GM21360 (cell line): ENCODE data around the gene SMIM36.
"Not testable (repeated sequence)": the region's sequence is repeated elsewhere in the genome, so short reads cannot be mapped to it uniquely, and the experiment has no call there.

ENCODE experiments used
- ATAC-seq: cut with Tn5 transposase; IDR thresholded peaks from one replicate; pipeline ENCODE4 v1.9.1; 2021; ENCODE audit warnings: mild to moderate bottlenecking, moderate library complexity; ENCODE audit not compliant: unreplicated experiment

Gene SMIM36

DNA sequence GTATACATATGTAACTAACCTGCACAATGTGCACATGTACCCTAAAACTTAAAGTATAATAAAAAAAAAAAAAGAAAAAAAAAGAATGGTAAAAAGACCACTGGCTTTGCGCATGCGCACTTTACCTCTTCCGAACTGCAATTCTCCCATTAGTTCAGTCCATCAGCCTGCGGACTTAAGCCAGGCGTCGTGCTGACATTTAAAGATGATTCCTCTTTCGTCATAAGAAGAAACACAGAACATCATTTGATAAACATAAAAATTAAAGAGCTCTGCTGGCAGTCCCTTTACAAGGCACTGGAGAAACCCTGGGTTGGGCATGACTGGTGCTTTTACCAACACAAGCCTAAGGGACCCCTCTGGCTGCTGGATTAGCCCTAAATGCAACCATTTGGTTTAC, 3.6 kb downstream of the SMIM36 start:
- ATAC-seq = not testable (repeated sequence)

DNA sequence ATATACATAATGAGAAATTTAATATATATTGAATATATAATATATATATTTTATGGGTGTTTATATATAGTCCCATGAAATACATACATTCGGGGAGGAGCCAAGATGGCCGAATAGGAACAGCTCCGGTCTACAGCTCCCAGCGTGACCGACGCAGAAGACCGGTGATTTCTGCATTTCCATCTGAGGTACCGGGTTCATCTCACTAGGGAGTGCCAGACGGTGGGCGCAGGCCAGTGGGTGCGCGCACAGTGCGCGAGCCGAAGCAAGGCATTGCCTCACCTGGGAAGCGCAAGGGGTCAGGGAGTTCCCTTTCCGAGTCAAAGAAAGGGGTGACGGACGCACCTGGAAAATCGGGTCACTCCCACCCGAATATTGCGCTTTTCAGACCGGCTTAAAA, 9.6 kb downstream of the SMIM36 start:
- not testable (repeated sequence) for ATAC-seq

DNA sequence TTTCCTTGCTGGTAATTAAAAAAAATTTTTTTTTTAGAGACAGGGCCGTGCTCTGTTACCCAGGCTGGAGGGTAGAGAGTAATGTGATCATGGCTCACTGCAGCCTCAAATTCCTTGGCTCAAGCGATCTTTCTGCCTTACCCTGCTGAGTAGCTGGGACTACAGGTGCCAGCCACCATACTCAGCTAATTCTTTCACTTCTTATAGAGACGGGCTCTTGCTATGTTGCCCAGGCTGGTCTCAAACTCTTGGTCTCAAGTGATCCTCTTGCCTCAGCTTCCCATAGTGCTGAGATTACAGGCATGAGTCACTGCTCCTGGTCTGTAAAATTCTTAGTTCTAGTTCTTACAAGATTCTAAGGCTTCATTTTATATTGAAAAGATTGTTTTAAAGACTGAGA, 11.1 kb downstream of the SMIM36 start:
- ATAC-seq = no peak

DNA sequence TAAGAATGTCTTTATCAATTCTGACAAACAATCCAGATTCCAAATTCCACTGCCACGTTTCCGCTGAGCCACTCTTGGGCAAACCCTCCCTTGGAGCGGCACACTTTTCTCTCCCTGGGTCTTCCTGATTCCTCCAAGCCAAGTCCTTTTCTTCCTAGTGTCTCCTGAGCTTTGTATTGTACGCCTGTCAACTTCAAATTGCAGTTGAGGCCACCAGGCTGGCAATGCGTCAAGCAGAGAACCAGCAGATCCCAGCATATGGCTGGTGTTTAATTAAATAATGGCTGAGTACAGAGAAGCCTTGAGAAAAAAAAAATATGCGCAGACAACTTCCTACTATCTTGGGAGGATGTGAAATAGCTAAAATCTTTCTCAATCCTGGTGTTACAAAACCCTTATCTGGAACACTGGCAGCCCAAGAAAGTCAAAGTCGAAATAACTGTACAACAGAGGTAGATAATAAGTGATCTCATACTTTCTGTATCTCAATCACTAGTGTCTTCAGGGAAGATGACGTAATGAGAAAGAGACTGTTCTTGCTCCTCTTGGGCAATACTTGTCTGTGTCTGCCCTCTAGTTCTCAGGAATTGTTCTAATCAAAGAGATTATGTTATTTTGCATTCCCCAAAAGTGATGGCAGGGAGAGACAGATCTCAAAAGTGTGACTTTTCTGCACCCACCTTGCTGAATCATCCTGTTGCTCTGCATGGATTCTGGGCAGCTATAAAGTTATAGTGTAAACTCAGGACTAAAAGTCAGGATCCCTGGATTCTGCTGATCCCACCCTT, 15.0 kb downstream of the SMIM36 start:
- no peak for ATAC-seq

DNA sequence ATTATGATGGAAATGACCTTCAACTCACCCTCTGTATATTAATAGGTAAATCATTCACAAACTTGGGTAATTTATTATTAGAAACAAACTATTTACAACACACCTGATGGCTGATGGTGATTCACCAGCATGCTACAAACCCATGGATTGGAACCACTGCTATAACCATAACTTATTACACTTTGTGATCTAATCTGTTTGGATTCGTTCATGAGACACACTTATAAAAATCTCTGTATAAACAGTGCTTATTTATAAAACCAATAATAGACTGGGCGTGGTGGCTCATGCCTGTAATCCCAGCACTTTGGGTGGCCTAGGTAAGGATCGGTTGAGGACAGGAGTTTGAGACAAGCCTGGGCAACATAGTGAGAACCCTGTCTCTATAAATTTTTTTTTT, 16.0 kb downstream of the SMIM36 start:
- no peak for ATAC-seq

DNA sequence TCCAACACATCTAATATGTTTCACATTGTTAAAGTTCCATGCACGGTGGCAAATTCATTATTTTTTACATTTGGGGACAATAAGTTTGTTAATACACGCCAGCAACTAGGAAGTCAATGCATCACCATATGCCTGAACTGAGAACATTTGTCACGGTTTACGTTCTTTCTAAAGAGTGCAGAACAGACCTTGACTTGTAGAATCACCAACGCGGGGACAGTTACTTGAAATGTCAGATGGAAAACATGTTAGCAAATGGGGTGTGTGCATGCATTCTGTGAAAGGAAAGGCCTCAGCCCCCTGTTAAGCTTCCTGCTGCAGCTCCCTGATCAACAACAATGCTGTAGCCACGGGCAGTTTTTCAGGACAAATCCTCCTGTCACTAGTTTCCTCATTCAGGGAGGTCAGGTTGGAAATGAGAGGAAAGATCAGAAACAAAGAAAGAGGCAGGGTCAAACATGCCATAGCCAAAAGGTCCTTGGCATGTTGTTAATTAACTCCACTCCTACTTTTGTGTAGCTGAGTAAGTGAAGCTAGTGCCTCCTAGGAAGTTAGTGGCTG, 18.4 kb downstream of the SMIM36 start:
- ATAC-seq = no peak

DNA sequence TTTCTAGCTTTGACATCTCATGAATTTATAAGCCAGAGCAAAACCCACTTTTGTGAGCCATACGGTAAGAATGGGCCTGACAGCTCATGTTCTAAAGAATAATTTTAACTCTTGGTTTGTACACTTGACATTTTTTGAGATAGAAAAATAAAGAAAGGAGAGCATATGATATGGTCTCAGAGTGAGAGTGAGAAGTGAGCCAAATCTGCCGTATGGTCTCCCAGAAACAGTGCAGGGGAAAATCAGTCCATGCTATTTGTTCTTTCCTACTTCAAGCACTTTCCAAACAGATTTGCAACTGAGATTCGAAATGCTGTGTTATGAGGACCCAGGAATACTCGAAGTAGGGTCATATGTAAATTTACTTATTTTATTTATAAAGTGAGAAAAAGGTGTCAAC, 20.9 kb downstream of the SMIM36 start:
- ATAC-seq = no peak

DNA sequence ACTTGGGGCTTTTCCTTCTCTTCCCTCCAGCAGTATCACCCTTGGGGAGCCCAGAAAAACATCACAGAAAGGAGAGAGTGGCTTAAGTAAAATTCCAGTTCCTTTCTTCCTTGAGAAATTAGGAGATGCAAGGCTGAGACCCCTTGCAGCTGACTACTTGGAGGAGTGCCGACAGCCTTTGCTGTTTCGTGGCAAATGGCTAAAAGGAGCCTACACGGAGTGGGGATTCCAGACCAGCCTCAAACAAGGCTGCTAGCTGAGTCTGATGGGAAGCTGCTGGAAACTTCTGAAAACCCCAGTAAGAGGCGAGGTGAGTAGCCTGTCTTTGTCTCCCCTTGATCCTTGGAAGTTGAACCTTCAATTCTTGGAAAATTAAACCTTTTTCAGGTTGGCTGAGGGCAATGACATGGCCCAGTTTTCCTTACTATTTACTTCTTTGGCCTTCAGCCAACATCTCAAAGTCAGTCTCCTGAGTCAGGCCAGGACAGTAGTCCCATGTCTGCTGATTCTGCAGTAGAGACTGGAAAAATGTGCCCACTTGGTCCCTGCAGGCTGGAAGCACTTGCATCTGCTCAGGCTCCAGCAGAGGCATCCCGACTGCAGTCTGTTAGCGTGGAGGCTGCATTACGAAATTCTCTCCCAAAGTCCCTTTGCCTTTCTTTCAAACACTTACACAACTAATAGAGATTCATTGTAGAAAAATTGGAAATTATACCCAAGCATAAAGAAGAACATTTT, 23.4 kb downstream of the SMIM36 start:
- ATAC-seq = no peak

DNA sequence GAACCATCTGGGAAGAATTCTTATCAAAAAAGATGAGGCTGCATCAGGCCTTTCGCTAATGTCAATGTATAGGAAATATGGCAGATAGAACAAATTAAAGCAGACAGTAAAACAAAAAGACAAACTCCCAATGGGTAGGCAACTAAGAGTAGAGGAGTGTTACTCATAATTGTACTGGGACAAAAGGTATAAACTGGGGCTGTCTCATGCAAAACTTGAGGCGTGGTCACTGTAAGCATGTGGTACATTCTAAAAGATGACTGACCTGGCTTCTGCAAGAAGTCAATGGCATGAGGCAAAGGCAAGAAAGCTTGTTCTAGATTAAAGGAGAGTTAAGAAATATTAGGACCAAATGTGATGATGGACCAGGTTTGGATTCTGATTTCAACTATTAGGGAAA, 26.7 kb downstream of the SMIM36 start:
- ATAC-seq = no peak

DNA sequence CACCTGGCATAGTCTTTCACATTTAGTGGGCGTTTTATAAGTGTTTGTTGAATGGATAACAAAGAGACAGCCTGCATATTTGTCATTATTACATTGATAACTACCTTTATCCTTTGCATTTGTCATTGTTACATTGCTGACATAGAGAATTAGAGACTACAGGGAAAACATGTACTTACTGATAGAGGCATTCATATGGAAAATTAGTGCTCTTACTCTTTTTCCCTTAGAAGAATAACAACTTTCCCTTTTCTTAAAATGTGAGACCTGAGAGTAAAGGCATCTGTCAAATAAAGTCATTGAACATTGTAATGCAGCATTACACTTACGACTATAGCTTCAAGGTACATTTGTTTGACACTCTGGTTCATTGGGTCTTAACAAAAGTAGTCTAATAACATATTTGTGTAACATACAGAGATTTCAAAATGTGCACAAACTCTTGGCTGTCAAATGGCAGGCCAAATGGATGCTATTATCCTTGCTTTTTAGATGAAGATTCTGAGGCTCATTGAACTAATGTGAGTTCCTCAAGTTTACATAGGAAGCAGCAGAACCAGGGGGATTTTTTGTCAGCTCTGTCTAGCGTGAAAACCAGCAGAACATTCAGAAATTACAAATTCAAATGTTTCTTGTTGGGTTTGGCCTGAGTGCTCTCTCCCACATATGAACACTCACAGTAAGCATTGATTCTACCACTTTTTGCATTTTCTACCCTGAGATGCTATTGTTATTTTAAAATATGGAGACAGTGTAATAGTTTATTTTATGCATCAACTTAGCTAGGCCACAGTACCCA, 28.5 kb downstream of the SMIM36 start:
- no peak for ATAC-seq

DNA sequence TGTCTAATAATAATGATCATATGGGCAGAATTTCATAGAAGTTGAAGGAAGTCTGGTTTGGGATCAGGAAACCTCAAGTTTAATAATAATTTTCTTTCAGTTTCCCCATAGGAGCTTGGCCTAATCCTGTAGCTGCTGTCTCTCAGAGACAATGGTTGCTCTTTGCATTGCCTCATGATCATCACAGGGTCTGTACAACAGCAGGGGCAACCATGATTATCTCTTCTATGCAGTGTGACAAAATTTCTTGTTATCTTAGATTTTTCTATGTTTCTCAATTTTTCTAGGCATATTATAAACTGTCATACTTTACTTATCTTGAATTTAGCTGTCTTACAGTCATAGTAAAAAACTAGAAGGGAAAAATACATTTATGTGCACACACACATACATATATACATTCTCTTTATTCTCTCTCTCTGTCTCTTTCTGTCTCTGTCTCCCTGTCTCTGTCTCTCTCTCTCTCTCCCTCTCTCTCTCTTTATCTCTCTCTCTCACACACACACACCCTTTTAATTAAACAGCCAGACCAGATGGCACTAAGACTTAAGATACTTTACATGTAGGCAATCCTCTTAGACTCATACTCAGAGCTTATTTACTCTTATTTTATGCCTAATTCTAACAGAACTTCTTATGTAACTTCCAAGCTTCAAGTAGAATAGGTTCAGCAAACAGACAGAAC, 30.5 kb downstream of the SMIM36 start:
- no peak for ATAC-seq

DNA sequence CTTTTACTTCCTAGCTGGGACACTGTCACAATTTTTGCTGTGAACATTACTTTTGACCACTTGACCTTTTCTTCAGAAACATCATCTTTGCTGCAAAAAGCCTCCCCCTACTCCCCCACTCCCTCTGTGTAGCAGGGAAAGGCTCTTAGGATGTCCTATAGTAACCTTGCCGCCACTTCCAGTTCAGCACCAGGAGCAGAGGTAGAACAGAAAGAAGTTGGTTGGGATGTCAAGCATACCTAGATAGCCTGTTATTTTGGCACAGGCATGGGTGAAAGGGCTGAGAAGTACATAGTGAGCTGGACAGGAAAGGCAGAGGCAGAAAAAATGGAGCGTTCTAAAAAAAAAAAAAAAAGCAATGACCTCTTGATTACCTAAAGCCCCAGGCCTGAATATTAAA, 31.3 kb downstream of the SMIM36 start:
- no peak for ATAC-seq

DNA sequence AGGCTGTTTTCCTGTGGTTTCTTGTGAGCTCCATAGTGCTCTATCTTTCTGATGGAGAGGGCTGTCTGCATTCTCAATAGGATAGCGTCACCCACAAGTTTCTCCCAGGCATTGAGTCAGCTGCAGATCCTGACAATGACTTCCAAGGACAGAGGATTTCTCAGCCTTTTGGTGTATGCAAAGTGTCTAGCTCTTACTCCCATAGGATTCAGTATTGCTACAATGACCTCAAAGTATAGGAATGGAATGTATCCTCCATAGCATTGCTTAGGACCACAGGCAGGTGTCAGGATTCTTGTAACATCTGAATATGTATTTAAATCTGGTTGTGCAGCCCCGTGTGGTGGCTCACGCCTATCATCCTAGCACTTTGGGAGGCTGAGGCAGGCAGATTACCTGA, 32.3 kb downstream of the SMIM36 start:
- ATAC-seq = no peak

DNA sequence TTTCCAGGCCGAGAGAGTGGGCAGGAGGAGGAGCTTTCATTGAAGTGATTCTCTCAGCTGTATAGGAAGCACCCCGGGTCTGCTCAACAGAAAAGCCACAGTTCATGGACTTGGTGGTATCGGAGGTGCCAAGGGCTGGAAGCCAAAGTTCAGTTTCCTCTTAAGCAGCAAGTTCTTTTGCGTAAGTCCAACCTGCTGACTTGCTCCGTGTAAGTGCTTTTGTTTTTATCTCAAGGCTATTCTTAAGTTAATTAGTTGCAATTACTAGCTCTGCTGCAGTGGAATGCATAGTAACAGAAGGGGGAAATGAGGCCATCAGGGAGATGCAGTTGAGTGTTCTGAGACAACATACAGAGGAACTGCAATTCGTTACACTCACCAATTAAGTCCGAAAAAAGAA, 44.6 kb downstream of the SMIM36 start:
- ATAC-seq = no peak

DNA sequence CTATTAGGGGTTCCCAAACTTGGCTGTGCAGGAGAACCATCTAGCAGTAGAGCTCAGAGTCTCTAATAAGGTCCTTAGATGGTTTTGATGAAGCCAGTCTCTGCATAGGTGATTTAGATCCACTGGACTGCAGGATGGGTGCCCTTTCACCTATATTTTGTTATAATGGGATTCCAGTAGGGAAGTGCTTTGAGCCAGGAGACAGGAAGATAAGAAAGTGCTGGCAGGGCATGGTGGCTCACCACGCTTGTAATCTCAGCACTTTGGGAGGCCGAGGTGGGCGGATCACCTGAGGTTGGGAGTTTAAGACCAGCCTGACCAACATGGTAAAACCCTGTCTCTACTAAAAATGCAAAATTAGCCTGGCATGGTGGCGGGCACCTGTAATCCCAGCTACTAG, 45.5 kb downstream of the SMIM36 start:
- not testable (repeated sequence) for ATAC-seq

DNA sequence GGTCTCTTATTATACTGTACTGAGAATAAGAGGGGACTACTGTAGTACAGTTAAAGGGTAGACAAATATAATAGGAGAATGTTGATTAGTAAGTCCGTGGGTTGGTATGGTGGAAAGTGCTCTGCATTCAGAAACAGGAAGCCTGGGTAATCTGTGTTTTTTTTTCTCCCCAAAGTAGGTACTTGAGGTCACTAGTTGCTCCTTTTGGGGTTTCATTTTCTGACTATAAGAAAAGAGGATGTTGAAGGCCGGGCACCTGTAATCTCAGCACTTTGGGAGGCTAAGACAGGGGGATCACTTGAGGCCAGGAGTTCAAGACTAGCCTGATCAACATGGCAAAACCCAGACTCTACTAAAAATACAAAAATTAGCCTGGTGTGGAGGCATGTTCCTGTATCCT, 47.7 kb downstream of the SMIM36 start:
- peak; percentile 64 for ATAC-seq

DNA sequence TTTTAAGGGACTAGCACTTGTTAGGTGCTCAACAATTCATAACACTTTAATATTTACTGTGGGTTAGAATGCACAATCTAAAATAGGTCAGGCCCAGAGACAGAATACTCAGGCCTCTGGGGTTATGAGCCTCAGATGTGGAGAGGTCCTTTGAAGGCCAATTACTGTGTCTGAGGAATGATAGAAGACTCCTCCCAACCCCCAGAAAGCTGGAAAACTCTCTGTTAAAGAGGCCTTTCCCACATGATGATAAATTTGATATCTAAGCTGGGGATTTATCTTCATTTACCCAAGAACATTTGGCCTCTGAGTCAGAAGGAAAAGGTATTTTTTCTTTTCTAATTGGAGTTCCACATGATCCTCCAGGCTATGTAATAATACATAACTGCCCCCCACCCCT, 48.5 kb downstream of the SMIM36 start:
- ATAC-seq = no peak

DNA sequence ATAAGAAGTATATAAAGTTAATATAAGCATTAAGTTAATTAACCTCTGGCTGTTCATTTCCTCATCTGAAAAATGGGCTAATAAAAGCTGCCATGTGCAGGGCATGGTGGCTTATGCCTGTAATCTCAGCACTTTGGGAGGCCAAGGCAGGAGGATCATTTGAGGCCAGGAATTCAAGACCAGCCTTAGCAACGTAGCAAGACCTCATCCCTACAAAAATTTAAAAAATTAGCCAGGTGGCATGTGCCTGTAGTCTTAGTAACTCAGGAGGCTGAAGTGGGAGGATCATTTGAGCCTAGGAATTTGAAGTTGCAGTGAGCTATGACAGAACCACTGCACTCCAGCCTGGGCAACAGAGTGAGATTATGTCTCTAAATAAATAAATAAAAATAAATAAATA, 49.0 kb downstream of the SMIM36 start:
- no peak for ATAC-seq

DNA sequence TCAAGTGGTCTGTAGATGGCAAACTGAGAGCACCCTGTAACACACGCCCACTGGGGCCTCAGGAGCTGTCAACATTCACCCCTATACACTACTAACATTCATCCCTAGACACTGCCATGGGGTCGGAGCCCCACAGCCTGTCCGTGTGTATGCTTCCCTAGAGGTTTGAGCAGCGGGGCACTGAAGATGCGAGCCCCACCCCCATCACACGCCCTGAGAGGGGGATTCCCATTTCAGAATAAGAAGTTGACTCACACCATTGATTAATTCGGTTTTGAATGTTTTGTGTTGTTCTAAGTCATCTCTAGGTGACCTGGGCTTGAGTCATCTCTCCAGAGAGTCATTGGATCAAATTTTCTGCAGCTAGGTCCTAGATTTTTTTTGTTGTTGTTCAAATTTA, 52.3 kb downstream of the SMIM36 start:
- no peak for ATAC-seq

DNA sequence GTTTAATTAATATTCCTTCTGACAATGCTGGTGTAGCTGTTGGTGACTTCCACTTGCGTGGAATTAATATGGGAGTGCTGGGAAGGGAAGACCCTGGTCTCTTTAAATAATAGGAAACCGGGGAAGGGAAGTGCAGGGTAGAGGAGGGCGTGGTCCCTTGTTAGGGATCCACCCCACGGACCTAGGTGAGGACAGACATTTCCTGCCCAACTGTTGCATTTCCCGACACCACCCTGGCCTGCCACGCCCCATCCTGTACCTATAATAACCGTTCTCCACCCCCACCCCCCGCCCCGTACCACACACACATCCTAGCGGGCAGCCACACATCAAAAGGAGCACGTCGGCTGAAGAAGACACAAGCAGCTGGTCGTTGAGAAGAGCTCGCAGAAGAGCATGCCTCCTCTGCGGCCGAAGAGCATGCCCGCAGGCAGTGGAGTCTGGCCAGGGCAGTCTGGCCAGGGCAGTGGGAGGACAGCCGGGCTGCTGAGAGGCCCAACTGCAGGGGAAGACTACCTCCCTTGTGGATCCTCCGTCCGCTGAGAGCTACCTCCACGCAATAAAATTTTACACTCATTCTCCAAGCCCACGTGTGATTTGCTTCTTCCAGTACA, 52.9 kb downstream of the SMIM36 start:
- ATAC-seq = no peak
